Peyer's patch (tissue), 4 donors: ENCODE results near the gene NKD2. TPM values are rescaled to one million over a fixed set of nuclear protein-coding genes. Genes with fewer than 3 reads are reported as not detected.

ENCODE experiments used
- DNase-seq, 3 donors: peaks; one replicate each; pipeline ENCODE4 v3.0.0-alpha.2; 2017 to 2019
- H3K27ac ChIP-seq, 4 donors: fragments of 200-600 bp; sonication (generic); one replicate each; pipeline ENCODE4 v1.5.1; 2016 to 2019
- H3K27me3 ChIP-seq, 2 donors: fragments of 200-600 bp; sonication (generic); one replicate each; pipeline ENCODE4 v1.5.1; 2019
- H3K36me3 ChIP-seq, 3 donors: fragments of 200-600 bp; sonication (generic); one replicate each; pipeline ENCODE4 v1.5.1; 2016 to 2019
- H3K4me1 ChIP-seq, 4 donors: fragments of 200-600 bp; sonication (generic); one replicate each; pipeline ENCODE4 v1.5.1; 2016 to 2019
- H3K4me3 ChIP-seq, 4 donors: fragments of 200-600 bp; sonication (generic); 1 replicate in 3 of 4; 2 replicates in 1 of 4; pipeline ENCODE4 v1.5.1; 2016 to 2019; ENCODE audit warnings: mild to moderate bottlenecking in 1 of 4
- H3K9me3 ChIP-seq, 4 donors: fragments of 200-600 bp; sonication (generic); one replicate each; pipeline ENCODE4 v1.5.1; 2016 to 2019; ENCODE audit warnings: mild to moderate bottlenecking in 1 of 4
- POLR2A ChIP-seq, 2 donors: fragments of 450-650 bp; IDR thresholded peaks; one replicate each; pipeline ENCODE4 v1.5.1; 2017; ENCODE audit warnings: antibody characterized with exemption in 2 of 2, mild to moderate bottlenecking in 2 of 2, moderate library complexity in 2 of 2
- total RNA-seq, 4 donors: library from RNA; depleted of rRNA; stranded (reverse); fragments of >200 nt; gene quantifications; one replicate each; pipeline ENCODE4 v1.1.0, GENCODE V29; 2016
- TF ChIP-seq, protein P1 (sequence below), 6 experiments: fragments of 450-650 bp in 4 of 6; fragments of 200-600 bp in 2 of 6; sonication (generic) in 1 of 6; IDR thresholded peaks; one replicate each; pipeline ENCODE4 v1.5.1; 2017 to 2019; ENCODE audit warnings: antibody characterized with exemption in 6 of 6, mild to moderate bottlenecking in 3 of 6, moderate library complexity in 1 of 6

The NKD2 gene
- total RNA-seq, 4 donors from 2014 or later: 1.9 to 9.9 (median 3.5) TPM

DNA sequence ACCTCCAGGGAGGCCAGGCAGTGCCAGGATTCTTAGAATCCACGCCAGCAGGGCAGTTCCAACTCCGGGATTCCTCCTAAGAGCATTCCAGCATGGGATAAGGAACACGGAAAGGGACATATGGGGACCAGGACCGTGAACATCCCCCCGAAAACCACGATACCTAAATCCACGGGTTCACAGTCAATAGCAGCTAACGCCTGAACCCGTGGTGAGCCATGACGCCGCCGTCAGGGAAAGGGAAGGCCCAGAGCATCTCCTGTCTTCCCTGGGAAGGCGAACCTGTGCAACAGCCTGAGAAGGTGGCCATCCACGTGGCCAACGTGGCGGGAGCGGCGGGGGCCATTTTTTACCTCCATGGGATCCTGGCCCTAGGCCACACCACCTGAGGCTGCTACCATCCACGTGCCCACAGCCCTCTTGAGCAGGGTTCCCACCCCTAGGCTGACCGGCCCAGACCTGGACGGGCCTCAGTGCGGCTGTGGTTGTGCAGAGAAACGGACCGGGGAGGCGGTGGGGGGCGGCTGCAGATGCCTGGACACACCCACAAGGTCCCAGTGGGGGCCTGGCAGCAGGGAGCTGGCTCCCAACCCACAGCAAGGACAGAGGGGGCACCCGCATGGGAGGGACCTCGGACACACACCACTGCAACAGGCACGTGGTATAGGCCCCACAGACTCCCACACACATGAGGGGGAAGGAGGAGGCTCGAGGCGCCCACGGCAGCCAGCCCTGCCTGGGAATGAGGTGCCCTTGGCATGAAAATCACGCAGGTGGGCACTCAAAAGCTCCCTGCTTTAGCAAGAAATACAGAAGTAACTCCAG, 60.5 kb downstream of the NKD2 start:
- no peaks in the 10 kb centered on the region for H3K27me3 ChIP-seq
- no peak overlapping the region for H3K27ac ChIP-seq
- no peaks in the 10 kb centered on the region for H3K4me1 ChIP-seq
- TF ChIP-seq, protein P1, sequence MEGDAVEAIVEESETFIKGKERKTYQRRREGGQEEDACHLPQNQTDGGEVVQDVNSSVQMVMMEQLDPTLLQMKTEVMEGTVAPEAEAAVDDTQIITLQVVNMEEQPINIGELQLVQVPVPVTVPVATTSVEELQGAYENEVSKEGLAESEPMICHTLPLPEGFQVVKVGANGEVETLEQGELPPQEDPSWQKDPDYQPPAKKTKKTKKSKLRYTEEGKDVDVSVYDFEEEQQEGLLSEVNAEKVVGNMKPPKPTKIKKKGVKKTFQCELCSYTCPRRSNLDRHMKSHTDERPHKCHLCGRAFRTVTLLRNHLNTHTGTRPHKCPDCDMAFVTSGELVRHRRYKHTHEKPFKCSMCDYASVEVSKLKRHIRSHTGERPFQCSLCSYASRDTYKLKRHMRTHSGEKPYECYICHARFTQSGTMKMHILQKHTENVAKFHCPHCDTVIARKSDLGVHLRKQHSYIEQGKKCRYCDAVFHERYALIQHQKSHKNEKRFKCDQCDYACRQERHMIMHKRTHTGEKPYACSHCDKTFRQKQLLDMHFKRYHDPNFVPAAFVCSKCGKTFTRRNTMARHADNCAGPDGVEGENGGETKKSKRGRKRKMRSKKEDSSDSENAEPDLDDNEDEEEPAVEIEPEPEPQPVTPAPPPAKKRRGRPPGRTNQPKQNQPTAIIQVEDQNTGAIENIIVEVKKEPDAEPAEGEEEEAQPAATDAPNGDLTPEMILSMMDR (IDR thresholded peaks at IDR 0.05): no peak
- no peak for TF ChIP-seq POLR2A (IDR thresholded peaks at IDR 0.05)
- peaks cover 0 to 58% (median 0%) of the 10 kb centered on the region in 3 donors for H3K36me3 ChIP-seq
- H3K4me3 ChIP-seq: no peak overlapping the region
- H3K9me3 ChIP-seq: no peaks in the 10 kb centered on the region
- DNase-seq: no peak

DNA sequence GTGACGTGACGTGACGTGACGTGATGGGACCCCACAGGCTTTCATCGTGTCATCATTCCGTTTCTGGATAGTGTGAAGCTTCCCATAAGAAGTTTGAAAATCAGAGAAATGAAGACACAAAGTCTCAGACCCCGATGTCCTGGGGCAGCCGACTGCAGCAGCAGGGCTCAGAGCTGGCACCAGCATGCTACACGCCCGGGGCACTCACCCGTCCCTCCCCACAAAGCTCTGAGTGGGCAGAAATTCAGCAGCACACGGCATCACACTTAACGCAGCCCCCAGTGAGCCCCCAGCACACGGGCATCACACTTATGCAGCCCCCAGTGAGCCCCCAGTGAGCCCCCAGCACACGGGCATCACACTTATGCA, 61.1 kb downstream of the NKD2 start:
- no peaks in the 10 kb centered on the region for H3K4me1 ChIP-seq
- no peak overlapping the region for H3K27ac ChIP-seq
- no peak for TF ChIP-seq POLR2A (IDR thresholded peaks at IDR 0.05)
- TF ChIP-seq, protein P1 (IDR thresholded peaks at IDR 0.05): no peak
- peaks cover 0 to 58% (median 0%) of the 10 kb centered on the region in 3 donors for H3K36me3 ChIP-seq
- no peak overlapping the region for H3K4me3 ChIP-seq
- H3K9me3 ChIP-seq: no peaks in the 10 kb centered on the region
- no peaks in the 10 kb centered on the region for H3K27me3 ChIP-seq
- no peak for DNase-seq

DNA sequence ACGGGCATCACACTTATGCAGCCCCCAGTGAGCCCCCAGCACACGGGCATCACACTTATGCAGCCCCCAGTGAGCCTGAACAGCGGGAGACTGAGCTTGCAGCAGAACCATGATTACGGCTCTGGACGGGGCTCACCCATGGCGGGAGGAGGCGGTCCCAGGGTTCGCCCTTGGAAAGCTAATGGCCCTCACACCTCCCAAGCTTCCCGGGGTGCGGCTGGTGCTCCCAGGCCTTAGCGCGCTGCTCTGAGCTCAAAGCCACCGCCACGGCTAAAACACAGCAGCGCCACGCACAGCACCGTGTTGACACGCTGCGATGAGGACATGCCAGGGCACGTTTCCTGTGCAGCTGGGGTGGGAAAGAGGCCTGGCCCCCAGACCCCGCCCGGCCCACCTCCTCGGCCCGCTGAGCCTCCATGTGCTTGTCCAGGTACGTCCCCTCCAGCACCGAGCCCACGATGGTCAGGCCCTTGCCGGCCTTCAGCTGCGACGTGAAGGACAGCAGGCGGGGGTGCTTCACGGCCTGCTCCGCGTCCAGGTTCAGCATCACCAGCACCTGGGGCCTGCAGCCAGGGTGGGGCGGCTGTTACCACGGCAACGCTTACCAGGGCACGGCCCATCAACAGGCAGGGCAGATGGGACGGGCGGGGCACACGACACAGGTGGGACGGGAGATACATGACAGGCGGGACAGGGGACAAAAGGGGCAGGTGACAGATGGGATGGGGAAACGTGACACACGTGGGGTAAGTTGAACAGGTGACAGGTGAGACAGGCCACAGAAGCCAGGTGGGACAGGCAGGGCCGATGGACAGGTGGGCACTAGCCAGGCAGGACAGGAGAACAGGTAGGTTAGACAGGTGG, 64.9 kb downstream of the NKD2 start:
- peaks cover 0 to 67% (median 0%) of the 10 kb centered on the region in 3 donors for H3K36me3 ChIP-seq
- peak in 1 of 3 donors; percentile 71 for DNase-seq

DNA sequence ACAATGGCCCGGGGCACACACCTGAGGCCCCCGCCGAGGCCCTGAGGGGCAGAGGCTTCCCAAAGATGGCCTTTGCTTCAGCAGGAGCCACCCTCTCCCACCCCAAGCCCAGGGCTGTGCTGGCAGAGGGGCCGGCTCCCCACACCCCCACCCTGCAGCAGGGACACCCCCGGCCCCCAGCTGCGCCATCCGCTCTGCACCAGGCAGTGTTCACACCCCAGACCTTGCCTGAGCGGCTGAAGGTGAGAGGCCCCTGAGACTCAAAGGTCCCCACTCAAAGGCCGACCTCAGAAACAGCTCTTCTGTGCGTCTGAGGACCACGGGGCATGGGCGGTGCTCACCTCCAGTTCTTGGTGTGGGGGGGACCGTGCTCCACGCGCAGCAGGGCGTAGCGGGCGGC, 65.6 kb downstream of the NKD2 start:
- H3K4me3 ChIP-seq: no peak overlapping the region
- peaks cover 0 to 67% (median 0%) of the 10 kb centered on the region in 3 donors for H3K36me3 ChIP-seq
- H3K9me3 ChIP-seq: no peaks in the 10 kb centered on the region
- no peak for DNase-seq
- no peaks in the 10 kb centered on the region for H3K4me1 ChIP-seq
- H3K27me3 ChIP-seq: no peaks in the 10 kb centered on the region
- TF ChIP-seq, protein P1 (IDR thresholded peaks at IDR 0.05): no peak
- TF ChIP-seq POLR2A (IDR thresholded peaks at IDR 0.05): no peak
- H3K27ac ChIP-seq: no peak overlapping the region

More for the DNA sequence above, 64.9 kb downstream of the NKD2 start:
- TF ChIP-seq, protein P1 (IDR thresholded peaks at IDR 0.05): no peak
- no peak for TF ChIP-seq POLR2A (IDR thresholded peaks at IDR 0.05)
- no peaks in the 10 kb centered on the region for H3K9me3 ChIP-seq
- H3K4me1 ChIP-seq: no peaks in the 10 kb centered on the region
- no peak overlapping the region for H3K4me3 ChIP-seq
- no peak overlapping the region for H3K27ac ChIP-seq
- H3K27me3 ChIP-seq: no peaks in the 10 kb centered on the region

DNA sequence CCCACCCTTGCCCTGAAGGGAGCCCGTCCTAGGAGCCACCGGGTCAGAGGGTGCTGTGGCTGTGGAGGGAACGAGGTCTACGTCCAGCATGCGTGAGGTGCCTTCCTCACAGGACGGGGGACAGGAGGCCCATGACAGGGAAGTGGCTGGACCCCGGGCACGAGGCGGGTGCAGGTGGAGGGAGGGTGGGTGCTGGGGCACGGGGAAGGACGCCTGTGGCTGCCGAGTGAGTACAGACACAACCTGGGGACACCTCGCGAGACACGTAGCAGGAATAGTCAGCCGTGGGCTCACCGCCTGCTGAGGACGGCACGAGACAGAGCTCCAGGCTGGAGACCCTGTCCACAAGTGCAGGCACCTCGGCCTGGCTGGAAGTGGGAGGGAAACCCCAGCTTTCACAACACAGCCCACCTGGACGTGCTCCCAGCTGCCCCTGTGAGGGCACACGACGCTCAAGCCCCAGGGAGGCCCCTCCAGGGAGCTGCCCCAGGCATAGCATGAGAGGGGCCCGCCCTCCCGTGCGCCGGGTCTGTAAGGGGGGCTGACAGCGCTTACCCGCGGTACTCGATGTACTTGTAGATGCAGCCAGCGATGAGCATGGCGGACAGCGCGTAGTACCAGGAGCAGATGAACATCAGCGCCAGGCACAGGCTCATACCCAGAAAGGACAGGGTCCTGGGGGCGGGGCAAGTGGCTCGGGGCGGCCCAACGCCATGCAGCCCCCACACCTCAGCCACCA, 66.4 kb downstream of the NKD2 start:
- Histone ChIP-seq H3K4me1 (no peaks in the 10 kb centered on the region), H3K9me3 (no peaks in the 10 kb centered on the region), H3K27me3 (no peaks in the 10 kb centered on the region), H3K27ac (no peak overlapping the region), H3K4me3 (no peak overlapping the region), H3K36me3 (peaks cover 0 to 68% (median 0%) of the 10 kb centered on the region in 3 donors)
- TF ChIP-seq POLR2A (IDR thresholded peaks at IDR 0.05): no peak
- TF ChIP-seq, protein P1 (IDR thresholded peaks at IDR 0.05): no peak
- DNase-seq: no peak
